Measurements from ENCODE around the gene NTM. TPM values are rescaled to one million over a fixed set of nuclear protein-coding genes. Genes with fewer than 3 reads are reported as not detected.

NTM gene
- total and polyA plus RNA-seq, 12 donors, result 0.43 to 3.0 (median 1.3) TPM

DNA sequence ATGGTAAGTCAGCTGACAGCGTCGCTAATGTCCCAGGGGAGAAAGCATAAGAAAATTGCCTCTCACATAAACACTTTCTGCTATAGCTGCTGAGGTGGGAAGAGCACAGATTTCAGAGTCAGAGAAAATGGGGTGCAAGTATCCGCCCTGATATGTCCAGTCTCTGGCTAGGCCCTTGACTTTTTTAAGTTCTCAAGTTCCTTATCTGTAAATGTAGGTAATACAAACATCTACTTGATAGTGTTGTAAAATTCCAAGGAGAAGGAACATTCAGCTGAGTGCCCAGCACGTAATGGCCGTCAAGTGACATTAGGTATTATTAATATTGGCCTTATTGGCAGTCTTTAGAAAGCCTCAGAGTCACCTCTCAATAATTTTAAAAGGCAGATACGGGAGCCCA lies 143.6 kb downstream of the NTM start:
- TF ChIP-seq CTCF (IDR thresholded peaks at IDR 0.05), result no peak
- WGBS, 2 donors, result 82 to 85% methylated on average over 6 of the region's 6 CpGs

GRCh38 chr11:131518305-131518838 lies 148.0 kb downstream of the NTM start:
- ATAC-seq, result no peak
- Histone ChIP-seq H3K9me3 (no peaks in the 10 kb centered on the region), H3K27me3 (peaks cover 0 to 29% (median 3%) of the 10 kb centered on the region in 7 donors), H3K4me1 (no peaks in the 10 kb centered on the region), H3K36me3 (no peaks in the 10 kb centered on the region), H3K4me3 (no peak overlapping the region), H3K27ac (no peak overlapping the region)
- TF ChIP-seq CTCF (IDR thresholded peaks at IDR 0.05), result no peak
- DNase-seq, result no peak
- WGBS, 2 donors, result 8 to 24% methylated on average over 1 of the region's 1 CpG
- intact Hi-C loops (cut with DNase I), result loop anchor here in 6 of 10 donors (10.0 kb wide), 3 partner anchors 156 to 454 kb away; no protein-coding TSS in a partner anchor

More for the DNA sequence above, 143.6 kb downstream of the NTM start:
- no peak for ATAC-seq
- no peaks in the 10 kb centered on the region for H3K9me3 ChIP-seq
- H3K4me3 ChIP-seq, result no peak overlapping the region
- H3K27me3 ChIP-seq, result peaks cover 0 to 17% (median 0%) of the 10 kb centered on the region in 7 donors
- H3K4me1 ChIP-seq, result no peaks in the 10 kb centered on the region
- intact Hi-C loops (cut with DNase I), result loop anchor here in 9 of 10 donors (5.0 to 10.0 kb wide), 7 partner anchors 107 to 452 kb away; no protein-coding TSS in a partner anchor
- H3K36me3 ChIP-seq, result no peaks in the 10 kb centered on the region
- no peak overlapping the region for H3K27ac ChIP-seq
- DNase-seq, result no peak

DNA sequence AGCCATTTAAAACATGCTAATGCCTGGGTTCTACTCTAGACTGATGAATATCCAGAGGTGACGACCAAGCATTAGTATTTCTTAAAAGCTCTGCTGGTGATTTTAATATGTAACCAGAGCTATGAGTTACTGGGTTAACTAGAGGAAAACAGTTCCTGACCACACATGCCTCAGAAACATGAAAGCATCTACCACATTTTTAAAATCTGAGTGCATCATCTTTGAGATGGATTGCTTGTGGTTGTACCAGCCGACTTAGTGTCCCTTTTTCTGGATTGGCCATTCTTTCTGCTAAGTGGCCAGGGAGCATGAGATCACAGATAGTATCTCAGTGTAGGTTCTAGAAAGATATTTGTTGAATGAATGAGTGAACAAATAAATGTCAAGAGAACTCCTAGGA lies 152.4 kb downstream of the NTM start:
- no peaks in the 10 kb centered on the region for H3K9me3 ChIP-seq
- H3K27ac ChIP-seq, result no peak overlapping the region
- H3K27me3 ChIP-seq, result peaks cover 0 to 39% (median 14%) of the 10 kb centered on the region in 7 donors
- no peak for DNase-seq
- no peak overlapping the region for H3K4me3 ChIP-seq
- no peak for ATAC-seq
- WGBS, 2 donors, result 55 to 82% methylated on average over 2 of the region's 2 CpGs
- intact Hi-C loops (cut with DNase I), result no loop called here
- TF ChIP-seq CTCF (IDR thresholded peaks at IDR 0.05), result no peak
- H3K36me3 ChIP-seq, result no peaks in the 10 kb centered on the region
- H3K4me1 ChIP-seq, result no peaks in the 10 kb centered on the region

- Histone ChIP-seq H3K9me3 (no peaks in the 10 kb centered on the region), H3K27ac (no peak overlapping the region), H3K36me3 (no peaks in the 10 kb centered on the region), H3K4me1 (no peaks in the 10 kb centered on the region), H3K4me3 (no peak overlapping the region), H3K27me3 (peaks cover 0 to 57% (median 24%) of the 10 kb centered on the region in 7 donors)
- intact Hi-C loops (cut with DNase I), result no loop called here
- no peak for ATAC-seq
- DNase-seq, result no peak
- 40 to 66% methylated on average over 2 of the region's 2 CpGs for WGBS, 2 donors
- no peak for TF ChIP-seq CTCF (IDR thresholded peaks at IDR 0.05)
Measured at GRCh38 chr11:131530407-131530806, 160.0 kb downstream of the NTM start.
